CD8-positive, alpha-beta memory T cell (primary cell): ENCODE data around the gene PPIL6. TPM values are rescaled to one million over a fixed set of nuclear protein-coding genes. Genes with fewer than 3 reads are reported as not detected.

Experiments
- CTCF ChIA-PET: fragments of 350-600 bp; sonication (Branson Sonifier 250); formaldehyde crosslinking; loops from one replicate; lab custom pipeline; 2021; ENCODE audit warnings: antibody characterized with exemption; lab: Charles Lee
- POLR2A ChIA-PET: fragments of 350-600 bp; sonication (Branson Sonifier 250); formaldehyde crosslinking; loops from one replicate; lab custom pipeline; 2021; ENCODE audit warnings: antibody characterized with exemption; lab: Charles Lee
- DNase-seq, 5 donors: peaks; one replicate each; pipeline versions ENCODE4 v3.0.0 to v3.0.0-alpha.2; 2020 to 2022; ENCODE audit warnings: mixed read lengths in 1 of 5
- H3K27ac ChIP-seq: one replicate; pipeline ENCODE4 v1.7.0; 2013; ENCODE audit warnings: low read depth, mild to moderate bottlenecking, low read length, moderate library complexity
- H3K27me3 ChIP-seq: 2 replicates; pipeline ENCODE4 v1.7.0; 2013; ENCODE audit warnings: low read length, mild to moderate bottlenecking; ENCODE audit not compliant: insufficient read depth, poor library complexity, severe bottlenecking
- H3K36me3 ChIP-seq: 2 replicates; pipeline ENCODE4 v1.7.0; 2013; ENCODE audit warnings: mild to moderate bottlenecking, low read length, moderate library complexity; ENCODE audit not compliant: insufficient read depth
- H3K4me1 ChIP-seq: 2 replicates; pipeline ENCODE4 v1.7.0; 2013; ENCODE audit warnings: mild to moderate bottlenecking, low read length, moderate library complexity; ENCODE audit not compliant: insufficient read depth
- H3K4me3 ChIP-seq: 2 replicates; pipeline ENCODE4 v1.7.0; 2013; ENCODE audit warnings: mild to moderate bottlenecking, low read length
- H3K9me3 ChIP-seq: 2 replicates; pipeline ENCODE4 v1.7.0; 2013; ENCODE audit warnings: mild to moderate bottlenecking, low read length
- H3K27ac Mint-ChIP-seq, 8 donors: one replicate each; pipeline ENCODE4 v1.8.0; 2020 to 2021; ENCODE audit warnings: mixed read lengths in 8 of 8, mild to moderate bottlenecking in 6 of 8, inconsistent platforms in 3 of 8, moderate library complexity in 3 of 8
- H3K27me3 Mint-ChIP-seq, 2 donors: one replicate each; pipeline ENCODE4 v1.8.0; 2020 to 2021; ENCODE audit warnings: mixed read lengths in 2 of 2, mild to moderate bottlenecking in 1 of 2, moderate library complexity in 1 of 2
- H3K36me3 Mint-ChIP-seq, 3 donors: one replicate each; pipeline ENCODE4 v1.8.0; 2020 to 2021; ENCODE audit warnings: mixed read lengths in 3 of 3, inconsistent platforms in 1 of 3, mild to moderate bottlenecking in 1 of 3
- H3K4me1 Mint-ChIP-seq, 3 donors: one replicate each; pipeline ENCODE4 v1.8.0; 2020 to 2021; ENCODE audit warnings: mixed read lengths in 3 of 3, inconsistent platforms in 1 of 3, mild to moderate bottlenecking in 1 of 3
- H3K4me3 Mint-ChIP-seq, 7 donors: one replicate each; pipeline ENCODE4 v1.8.0; 2020 to 2021; ENCODE audit warnings: mixed read lengths in 7 of 7, mild to moderate bottlenecking in 6 of 7, moderate library complexity in 4 of 7, inconsistent platforms in 2 of 7
- H3K9me3 Mint-ChIP-seq, 5 donors: one replicate each; pipeline ENCODE4 v1.8.0; 2020 to 2022; ENCODE audit warnings: mixed read lengths in 5 of 5, mild to moderate bottlenecking in 3 of 5, moderate library complexity in 2 of 5, inconsistent platforms in 1 of 5
- polyA plus RNA-seq: library from polyadenylated mRNA; unstranded; fragments of 300-500 nt; fragmentation: Illumina TruSeq; gene quantifications from one replicate; pipeline ENCODE4 v1.2.3, GENCODE V29; 2021
- total RNA-seq, 2 experiments: library from RNA; stranded (reverse); gene quantifications; one replicate each; pipeline ENCODE4 v1.2.3, GENCODE V29; 2021

The PPIL6 gene
- total and polyA plus RNA-seq, 3 experiments from 2014 or later: 0.13 to 0.46 TPM; not detected in 1

GRCh38 chr6:109480993-109481480, 40.6 kb upstream of the PPIL6 start:
- ChIA-PET POLR2A (interaction anchor here (0.8 to 2.8 kb wide), 2 partner anchors 25 to 40 kb away, joined by 4 to 20 read pairs; partner anchors contain the start of genes MICAL1, PPIL6 and SMPD2), CTCF (interaction anchor here (1.0 to 2.4 kb wide), 7 partner anchors 18 to 98 kb away, joined by 3 to 10 read pairs (median 6); partner anchors contain the start of genes CD164, PPIL6 and SMPD2)
- Histone ChIP-seq H3K4me1 (peaks cover 59% of the 10 kb centered on the region), H3K4me3 (peak overlapping the region; percentile 88), H3K9me3 (no peaks in the 10 kb centered on the region), H3K36me3 (peaks cover 9% of the 10 kb centered on the region), H3K27me3 (no peaks in the 10 kb centered on the region), H3K27ac (no peak overlapping the region)
- H3K4me3 Mint-ChIP-seq: peak overlapping the region; percentile 92 to 99 (median 93)
- H3K4me1 Mint-ChIP-seq: peaks cover 59 to 73% (median 73%) of the 10 kb centered on the region in 3 donors
- peaks cover 10 to 57% (median 17%) of the 10 kb centered on the region in 3 donors for H3K36me3 Mint-ChIP-seq
- no peaks in the 10 kb centered on the region for H3K27me3 Mint-ChIP-seq
- H3K27ac Mint-ChIP-seq: peak overlapping the region in 7 of 8 donors; percentile 35 to 94 (median 90)
- no peak for DNase-seq
- H3K9me3 Mint-ChIP-seq: no peaks in the 10 kb centered on the region

DNA sequence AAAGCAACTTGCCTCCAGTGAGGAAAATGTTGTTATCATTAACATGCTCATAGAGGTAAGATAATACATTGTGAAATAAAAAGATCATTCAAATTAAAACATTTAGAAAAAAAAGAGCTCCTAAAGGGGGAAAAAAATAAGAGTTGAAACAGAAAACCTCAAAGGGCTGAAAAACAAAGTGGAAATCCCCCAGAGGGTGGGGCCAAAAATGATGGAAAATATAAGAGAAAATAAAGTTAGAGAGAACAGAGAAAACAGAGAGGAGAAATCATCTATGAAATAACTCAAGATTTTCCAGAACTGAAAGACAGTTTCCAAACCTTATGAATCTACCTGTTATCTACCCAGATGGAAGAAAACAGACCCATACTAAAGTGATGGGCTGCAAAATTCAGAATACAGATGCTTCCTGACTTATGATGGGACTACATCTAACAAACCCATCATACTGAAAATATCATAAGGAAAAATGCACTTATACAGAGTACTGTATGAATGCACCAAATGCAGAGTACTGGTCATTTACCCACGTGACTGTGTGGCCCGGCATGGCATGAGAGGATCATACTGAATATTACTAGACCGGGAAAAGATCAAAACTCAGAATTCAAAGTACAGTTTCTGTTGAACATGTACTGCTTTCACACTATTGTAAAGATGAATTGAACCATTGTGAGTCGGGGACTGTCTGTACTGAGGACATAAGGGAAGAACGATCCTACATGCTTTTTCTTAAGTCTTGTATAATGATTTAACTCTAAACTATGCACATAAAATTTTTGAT, 38.6 kb upstream of the PPIL6 start:
- Mint-ChIP-seq H3K27ac (peak overlapping the region; percentile 50 to 90 (median 80)), H3K4me3 (peak overlapping the region; percentile 73 to 99 (median 92)), H3K4me1 (peaks cover 68 to 84% (median 84%) of the 10 kb centered on the region in 3 donors), H3K36me3 (peaks cover 14 to 74% (median 27%) of the 10 kb centered on the region in 3 donors), H3K27me3 (no peaks in the 10 kb centered on the region), H3K9me3 (no peaks in the 10 kb centered on the region)
- ChIA-PET CTCF (interaction anchor here (0.7 to 2.0 kb wide), 5 partner anchors 16 to 96 kb away, joined by 3 to 10 read pairs (median 6); partner anchors contain the start of gene CD164), POLR2A (interaction anchor here (0.7 to 1.4 kb wide), 3 partner anchors 41 to 97 kb away, joined by 3 to 5 read pairs (median 4); no protein-coding TSS in a partner anchor)
- Histone ChIP-seq H3K36me3 (peaks cover 12% of the 10 kb centered on the region), H3K9me3 (no peaks in the 10 kb centered on the region), H3K27ac (no peak overlapping the region), H3K4me3 (peak overlapping the region; percentile 57), H3K27me3 (no peaks in the 10 kb centered on the region), H3K4me1 (peaks cover 59% of the 10 kb centered on the region)
- peak in 1 of 5 donors; percentile 45 for DNase-seq

DNA sequence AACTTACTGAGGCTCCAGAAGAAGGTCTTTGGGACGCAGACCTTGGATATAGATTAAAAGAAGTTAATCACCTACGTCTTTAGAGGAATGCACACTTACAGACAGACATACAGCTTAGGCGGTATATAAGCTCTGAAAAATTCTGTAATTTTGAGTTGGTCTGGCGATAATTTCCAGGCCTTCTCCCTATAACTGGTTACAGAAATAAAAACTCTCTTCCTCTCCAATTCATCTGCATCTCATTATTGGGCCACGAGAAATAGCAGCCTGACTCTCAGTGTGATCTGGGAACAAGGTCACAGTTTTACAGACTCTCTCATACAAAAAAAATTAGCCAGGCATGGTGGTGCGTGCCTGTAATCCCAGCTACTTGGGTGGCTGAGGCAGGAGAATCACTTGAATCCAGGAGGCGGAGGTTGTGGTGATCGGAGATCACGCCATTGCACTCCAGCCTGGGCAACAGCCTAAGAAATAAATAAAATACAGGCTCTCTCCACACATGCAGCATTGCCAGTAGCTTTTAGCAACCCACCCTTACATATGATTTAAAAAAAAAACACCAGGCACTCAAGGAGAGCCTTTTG, 37.9 kb upstream of the PPIL6 start:
- Mint-ChIP-seq H3K36me3 (peaks cover 16 to 81% (median 29%) of the 10 kb centered on the region in 3 donors), H3K9me3 (no peaks in the 10 kb centered on the region), H3K4me3 (peak overlapping the region; percentile 73 to 99 (median 92)), H3K27ac (peak overlapping the region; percentile 23 to 90 (median 82)), H3K4me1 (peaks cover 68 to 85% (median 84%) of the 10 kb centered on the region in 3 donors), H3K27me3 (no peaks in the 10 kb centered on the region)
- Histone ChIP-seq H3K36me3 (peaks cover 18% of the 10 kb centered on the region), H3K4me3 (peak overlapping the region; percentile 57), H3K27me3 (no peaks in the 10 kb centered on the region), H3K4me1 (peaks cover 54% of the 10 kb centered on the region), H3K9me3 (no peaks in the 10 kb centered on the region), H3K27ac (no peak overlapping the region)
- ChIA-PET POLR2A (interaction anchor here (0.6 to 0.8 kb wide), 3 partner anchors 41 to 1397 kb away, joined by 3 to 4 read pairs (median 4); no protein-coding TSS in a partner anchor), CTCF (no interaction called here)
- no peak for DNase-seq

GRCh38 chr6:109477725-109478124, 37.3 kb upstream of the PPIL6 start:
- peaks cover 21 to 87% (median 35%) of the 10 kb centered on the region in 3 donors for H3K36me3 Mint-ChIP-seq

DNA sequence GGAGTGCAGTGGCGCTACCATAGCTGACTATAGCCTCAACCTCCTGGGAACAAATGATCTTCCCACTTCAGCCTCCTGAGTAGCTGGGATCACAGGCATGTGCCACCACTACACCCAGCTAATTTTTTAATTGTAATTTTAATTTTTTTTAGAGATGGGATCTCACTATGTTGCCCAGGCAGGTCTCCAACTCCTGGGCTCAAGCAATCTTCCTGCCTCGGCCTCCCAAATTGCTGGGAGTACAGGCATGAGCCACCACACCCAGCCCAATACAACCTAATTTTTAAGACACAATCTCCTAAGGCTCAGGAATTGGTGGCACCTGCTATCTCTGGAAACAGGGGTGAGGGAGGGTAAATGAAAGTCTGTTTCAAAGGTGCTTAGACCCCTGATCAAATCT, 36.8 kb upstream of the PPIL6 start:
- ChIA-PET CTCF (interaction anchor here (0.9 to 1.7 kb wide), 3 partner anchors 14 to 36 kb away, joined by 3 read pairs; partner anchors contain the start of genes PPIL6 and SMPD2), POLR2A (no interaction called here)
- H3K4me1 ChIP-seq: peaks cover 54% of the 10 kb centered on the region

More at GRCh38 chr6:109477725-109478124, 37.3 kb upstream of the PPIL6 start:
- no peaks in the 10 kb centered on the region for H3K9me3 Mint-ChIP-seq
- Histone ChIP-seq H3K27me3 (no peaks in the 10 kb centered on the region), H3K4me3 (peak overlapping the region; percentile 6), H3K27ac (no peak overlapping the region), H3K9me3 (no peaks in the 10 kb centered on the region), H3K36me3 (peaks cover 24% of the 10 kb centered on the region), H3K4me1 (peaks cover 54% of the 10 kb centered on the region)
- CTCF ChIA-PET: no interaction called here
- DNase-seq: no peak
- H3K4me3 Mint-ChIP-seq: peak overlapping the region in 6 of 7 donors; percentile 71 to 99 (median 80)
- no peaks in the 10 kb centered on the region for H3K27me3 Mint-ChIP-seq
- H3K4me1 Mint-ChIP-seq: peaks cover 73 to 91% (median 90%) of the 10 kb centered on the region in 3 donors
- H3K27ac Mint-ChIP-seq: peak overlapping the region in 5 of 8 donors; percentile 40 to 89 (median 81)
- POLR2A ChIA-PET: no interaction called here

DNA sequence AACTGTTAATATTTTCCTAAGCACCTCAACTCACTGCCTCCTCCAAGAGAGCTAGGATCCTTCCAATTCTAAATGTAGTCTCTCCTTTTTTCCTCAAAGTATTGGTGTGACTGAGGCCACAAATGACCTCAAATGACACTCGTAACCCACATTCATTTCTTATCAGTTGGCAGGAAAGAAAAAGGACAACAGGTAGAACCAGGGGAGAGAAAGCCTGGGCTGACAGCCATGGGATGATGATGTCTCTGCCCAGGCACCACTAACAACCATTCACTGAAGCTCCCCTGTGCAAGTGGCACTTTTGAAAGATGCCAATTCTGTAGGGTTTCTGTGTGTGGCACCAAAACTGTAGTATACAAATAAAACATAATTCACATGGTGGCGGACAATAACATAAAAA, 35.2 kb upstream of the PPIL6 start:
- Mint-ChIP-seq H3K27ac (peak overlapping the region in 1 of 8 donors; percentile 68), H3K36me3 (peaks cover 19 to 90% (median 42%) of the 10 kb centered on the region in 3 donors)
- CTCF ChIA-PET: interaction anchor here (1.7 kb wide), 1 partner anchor 30 kb away, joined by 3 read pairs; no protein-coding TSS in a partner anchor

More for the DNA sequence above, 36.8 kb upstream of the PPIL6 start:
- no peak overlapping the region for H3K27ac ChIP-seq
- Mint-ChIP-seq H3K27me3 (no peaks in the 10 kb centered on the region), H3K36me3 (peaks cover 25 to 89% (median 40%) of the 10 kb centered on the region in 3 donors), H3K27ac (peak overlapping the region in 5 of 8 donors; percentile 23 to 89 (median 81)), H3K4me3 (peak overlapping the region; percentile 68 to 99 (median 78)), H3K9me3 (no peaks in the 10 kb centered on the region), H3K4me1 (peaks cover 76 to 93% (median 92%) of the 10 kb centered on the region in 3 donors)
- no peaks in the 10 kb centered on the region for H3K9me3 ChIP-seq
- H3K36me3 ChIP-seq: peaks cover 29% of the 10 kb centered on the region
- no peaks in the 10 kb centered on the region for H3K27me3 ChIP-seq
- no peak overlapping the region for H3K4me3 ChIP-seq
- DNase-seq: no peak

DNA sequence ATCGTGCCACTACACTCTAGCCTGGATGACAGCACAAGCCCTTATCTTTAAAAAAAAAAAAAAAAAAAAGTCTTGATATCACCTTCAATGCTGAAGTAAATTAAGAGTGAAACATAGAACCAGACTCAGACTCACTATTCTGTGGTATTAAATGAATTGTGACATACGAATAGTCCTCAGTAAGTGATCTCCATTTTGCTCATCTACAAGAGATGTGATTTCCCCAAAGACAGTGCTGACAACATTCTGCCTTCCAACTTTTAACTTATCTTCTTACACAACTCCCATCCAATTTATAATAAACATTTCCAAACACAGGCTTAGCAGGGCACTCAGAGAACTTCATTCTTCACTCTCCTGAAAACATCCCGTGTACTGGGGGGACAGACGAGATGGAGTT, 34.6 kb upstream of the PPIL6 start:
- peaks cover 32% of the 10 kb centered on the region for H3K4me1 ChIP-seq
- ChIA-PET CTCF (no interaction called here), POLR2A (no interaction called here)
- H3K9me3 ChIP-seq: no peaks in the 10 kb centered on the region
- no peak for DNase-seq
- H3K4me3 ChIP-seq: no peak overlapping the region
- peaks cover 51% of the 10 kb centered on the region for H3K36me3 ChIP-seq
- no peaks in the 10 kb centered on the region for H3K27me3 Mint-ChIP-seq
- no peak overlapping the region for H3K4me3 Mint-ChIP-seq
- H3K36me3 Mint-ChIP-seq: peaks cover 20 to 91% (median 41%) of the 10 kb centered on the region in 3 donors
- H3K27me3 ChIP-seq: no peaks in the 10 kb centered on the region
- no peaks in the 10 kb centered on the region for H3K9me3 Mint-ChIP-seq
- peaks cover 68 to 88% (median 87%) of the 10 kb centered on the region in 3 donors for H3K4me1 Mint-ChIP-seq
- no peak overlapping the region for H3K27ac ChIP-seq
- peak overlapping the region in 2 of 8 donors; percentile 7 to 85 for H3K27ac Mint-ChIP-seq

More for the DNA sequence above, 35.2 kb upstream of the PPIL6 start:
- Mint-ChIP-seq H3K9me3 (no peaks in the 10 kb centered on the region), H3K4me1 (peaks cover 71 to 92% (median 91%) of the 10 kb centered on the region in 3 donors), H3K4me3 (peak overlapping the region in 1 of 7 donors; percentile 3), H3K27me3 (no peaks in the 10 kb centered on the region)
- Histone ChIP-seq H3K36me3 (peaks cover 45% of the 10 kb centered on the region), H3K4me3 (no peak overlapping the region), H3K27me3 (no peaks in the 10 kb centered on the region), H3K4me1 (peaks cover 39% of the 10 kb centered on the region), H3K27ac (no peak overlapping the region), H3K9me3 (no peaks in the 10 kb centered on the region)
- no peak for DNase-seq
- POLR2A ChIA-PET: no interaction called here
